Erythroblast (primary cell): ENCODE results near the gene SOX30.

ENCODE experiments used
- GATA1 ChIP-seq: IDR thresholded peaks from 2 replicates; pipeline ENCODE4 v1.6.1; 2011; ENCODE audit warnings: low read depth, mild to moderate bottlenecking, control low read depth, low read length, moderate library complexity
- POLR2A ChIP-seq: IDR thresholded peaks from 2 replicates; pipeline ENCODE4 v1.6.1; 2011; ENCODE audit warnings: mild to moderate bottlenecking, low read length

DNA sequence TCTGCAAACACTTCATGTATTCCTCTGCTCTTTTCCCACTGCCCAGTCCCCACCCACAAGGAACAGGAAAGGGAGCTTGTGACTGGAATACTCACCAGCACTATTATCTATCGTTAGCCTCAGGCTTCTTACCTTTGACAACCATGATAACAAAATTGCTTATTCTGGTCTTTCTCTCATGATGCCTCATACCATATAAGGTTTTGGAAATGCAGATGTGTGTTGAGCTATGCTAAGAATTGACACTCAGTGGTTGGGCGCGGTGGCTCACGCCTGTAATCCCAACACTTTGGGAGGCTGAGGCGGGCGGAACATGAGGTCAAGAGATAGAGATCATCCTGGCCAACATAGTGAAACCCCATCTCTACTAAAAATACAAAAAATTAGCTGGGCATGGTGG lies 25.4 kb downstream of the SOX30 start:
- no peak for TF ChIP-seq POLR2A
- TF ChIP-seq GATA1: no peak
